GM12878 (cell line): ENCODE data around the gene DLK1. TPM values are rescaled to one million over a fixed set of nuclear protein-coding genes. Genes with fewer than 3 reads are reported as not detected.

Experiments
- ATAC-seq: fragments of 200-7000 bp; cut with Tn5 transposase; 3 replicates; pipeline ENCODE4 v1.9.1; 2020; ENCODE audit warnings: mild to moderate bottlenecking, moderate library complexity
- BruUV-seq: library from RNA; stranded (reverse); fragments of 400-500 nt; replicated peaks from 2 replicates; lab custom pipeline; 2021; lab: Mats Ljungman, UMichigan
- CTCF ChIA-PET: fragments of 300-600 bp; sonication (Branson Sonifier 250); formaldehyde crosslinking; extraction: SDS; loops from one replicate; lab custom pipeline; 2021; ENCODE audit warnings: inconsistent platforms; lab: Yijun Ruan, JAX
- POLR2A ChIA-PET: fragments of 350-600 bp; formaldehyde crosslinking; extraction: SDS; loops from one replicate; lab custom pipeline; 2021; ENCODE audit warnings: inconsistent platforms; lab: Charles Lee
- RAD21 ChIA-PET: fragments of 300-600 bp; sonication (Branson Sonifier 250); formaldehyde crosslinking; loops from one replicate; lab custom pipeline; 2023; ENCODE audit warnings: antibody characterized with exemption; ENCODE audit not compliant: unreplicated experiment; lab: Charles Lee
- SMC1A ChIA-PET: fragments of 300-600 bp; sonication (Branson Sonifier 250); formaldehyde crosslinking; loops from one replicate; lab custom pipeline; 2023; ENCODE audit not compliant: unreplicated experiment, uncharacterized antibody; lab: Charles Lee
- DNase-seq: peaks from one replicate; pipeline ENCODE4 v3.0.0-alpha.2; 2011; ENCODE audit warnings: low read depth, low spot score
- FAIRE-seq: peaks from 3 replicates; lab custom pipeline; 2011; peaks lifted over from hg19 to GRCh38; lab: Jason Lieb, UNC
- H2AFZ ChIP-seq: 2 replicates; pipeline ENCODE4 v1.6.0; 2011; ENCODE audit warnings: low read depth, low read length, control low read depth; ENCODE audit not compliant: control insufficient read depth
- H3K27ac ChIP-seq: 2 replicates; pipeline ENCODE4 v1.5.1; 2011; ENCODE audit warnings: control low read depth; ENCODE audit not compliant: control insufficient read depth, insufficient read depth
- H3K27me3 ChIP-seq, 2 experiments: replicated peaks in 1 of 2; 2 replicates each; pipeline versions ENCODE4 v1.6.0 to v1.6.1; 2011; ENCODE audit warnings: low read length in 1 of 2; ENCODE audit not compliant: control insufficient read depth in 2 of 2, insufficient read depth in 2 of 2
- H3K36me3 ChIP-seq, 2 experiments: 2 replicates each; pipeline ENCODE4 v1.5.1; 2011; ENCODE audit warnings: low read length in 1 of 2; ENCODE audit not compliant: control insufficient read depth in 2 of 2, insufficient read depth in 2 of 2
- H3K4me1 ChIP-seq: 2 replicates; pipeline ENCODE4 v1.6.1; 2011; ENCODE audit warnings: mild to moderate bottlenecking, low read length, moderate library complexity, mixed read lengths; ENCODE audit not compliant: control insufficient read depth, insufficient read depth
- H3K4me2 ChIP-seq: 2 replicates; pipeline ENCODE4 v1.6.0; 2011; ENCODE audit warnings: control low read depth; ENCODE audit not compliant: control insufficient read depth, insufficient read depth
- H3K4me3 ChIP-seq: fragments of 200-600 bp; sonication (generic); 2 replicates; pipeline ENCODE4 v1.5.1; 2016
- H3K79me2 ChIP-seq: 2 replicates; pipeline ENCODE4 v1.6.0; 2011; ENCODE audit warnings: low read length; ENCODE audit not compliant: control insufficient read depth, insufficient read depth
- H3K9ac ChIP-seq: 2 replicates; pipeline ENCODE4 v1.8.0; 2011; ENCODE audit warnings: low read length, control low read depth, mixed read lengths; ENCODE audit not compliant: control insufficient read depth, insufficient read depth
- H3K9me3 ChIP-seq: replicated peaks from 3 replicates; pipeline ENCODE4 v1.5.1; 2011; ENCODE audit warnings: mild to moderate bottlenecking, low read length; ENCODE audit not compliant: control insufficient read depth, insufficient read depth
- H4K20me1 ChIP-seq: 2 replicates; pipeline ENCODE4 v1.6.0; 2011; ENCODE audit not compliant: control insufficient read depth, insufficient read depth
- NFIC ChIP-seq: IDR thresholded peaks from 2 replicates; pipeline ENCODE4 v1.6.1; 2012; ENCODE audit warnings: low read depth, mild to moderate bottlenecking, inconsistent platforms, low read length, moderate library complexity
- TCF3 ChIP-seq: IDR thresholded peaks from 2 replicates; pipeline ENCODE4 v1.6.1; 2012; ENCODE audit warnings: low read depth, mild to moderate bottlenecking, low read length, borderline replicate concordance; ENCODE audit not compliant: insufficient read depth
- WGBS: methylation state at CpG from one replicate; pipeline ENCODE4 v1.1.6; 2016; ENCODE audit warnings: low lambda C conversion rate; ENCODE audit not compliant: insufficient replicate concordance, insufficient coverage; ENCODE audit errors: missing lambda C conversion rate; 5-methylcytosine and 5-hydroxymethylcytosine counted together
- in situ Hi-C: fragments of 300-500 bp; cut with MboI; formaldehyde crosslinking; loops from 9 replicates; pipeline ENCODE4 v1.14.3; 2018; ENCODE audit warnings: mixed read lengths
- intact Hi-C: fragments of 100-400 bp; cut with micrococcal nuclease; formaldehyde crosslinking; loops from one replicate; pipeline ENCODE4 v1.14.2; 2022; ENCODE audit not compliant: unreplicated experiment
- polyA plus RNA-seq, 11 experiments: library from polyadenylated mRNA; depleted of rRNA in 4 of 11; unstranded in 6 of 11; stranded (reverse) in 5 of 11; fragments of >200 nt; fragmentation: Nextera tagmentation in 4 of 11; fragmentation: Illumina TruSeq in 1 of 11; extraction: Ambion mirVana in 4 of 11; extraction: Trizol in 1 of 11; gene quantifications; 1 replicate in 1 of 11; 2 replicates in 10 of 11; pipeline versions ENCODE4 v1.2.1 to v1.2.3, GENCODE V29; 2011 to 2016; ENCODE audit warnings: inconsistent platforms in 2 of 11, missing spikeins in 2 of 11, low read depth in 1 of 11
- total RNA-seq, 4 experiments: library from RNA; depleted of rRNA in 3 of 4; stranded (reverse); fragments of >200 nt in 3 of 4; fragmentation: Illumina TruSeq in 1 of 4; extraction: Trizol in 1 of 4; gene quantifications; 2 replicates each; pipeline versions ENCODE4 v1.2.1 to v1.2.3, GENCODE V29; 2013 to 2021
- TF ChIP-seq, protein P1 (sequence below): fragments of 450-650 bp; IDR thresholded peaks from 2 replicates; pipeline ENCODE4 v1.6.1; 2017; ENCODE audit warnings: mild to moderate bottlenecking, low read depth, inconsistent platforms; ENCODE audit not compliant: poor library complexity, severe bottlenecking
- TF ChIP-seq, protein P2 (sequence below): IDR thresholded peaks from 2 replicates; pipeline ENCODE4 v1.6.1; 2011; ENCODE audit warnings: borderline replicate concordance, low read depth, mild to moderate bottlenecking, moderate library complexity, low read length; ENCODE audit not compliant: insufficient read depth, poor library complexity, severe bottlenecking

Gene DLK1
- total and polyA plus RNA-seq, 10 of the 15 experiments (the other 5 are each of a cell fraction or from before 2014, with no cell fraction given): 0.87 TPM; not detected in 9

DNA sequence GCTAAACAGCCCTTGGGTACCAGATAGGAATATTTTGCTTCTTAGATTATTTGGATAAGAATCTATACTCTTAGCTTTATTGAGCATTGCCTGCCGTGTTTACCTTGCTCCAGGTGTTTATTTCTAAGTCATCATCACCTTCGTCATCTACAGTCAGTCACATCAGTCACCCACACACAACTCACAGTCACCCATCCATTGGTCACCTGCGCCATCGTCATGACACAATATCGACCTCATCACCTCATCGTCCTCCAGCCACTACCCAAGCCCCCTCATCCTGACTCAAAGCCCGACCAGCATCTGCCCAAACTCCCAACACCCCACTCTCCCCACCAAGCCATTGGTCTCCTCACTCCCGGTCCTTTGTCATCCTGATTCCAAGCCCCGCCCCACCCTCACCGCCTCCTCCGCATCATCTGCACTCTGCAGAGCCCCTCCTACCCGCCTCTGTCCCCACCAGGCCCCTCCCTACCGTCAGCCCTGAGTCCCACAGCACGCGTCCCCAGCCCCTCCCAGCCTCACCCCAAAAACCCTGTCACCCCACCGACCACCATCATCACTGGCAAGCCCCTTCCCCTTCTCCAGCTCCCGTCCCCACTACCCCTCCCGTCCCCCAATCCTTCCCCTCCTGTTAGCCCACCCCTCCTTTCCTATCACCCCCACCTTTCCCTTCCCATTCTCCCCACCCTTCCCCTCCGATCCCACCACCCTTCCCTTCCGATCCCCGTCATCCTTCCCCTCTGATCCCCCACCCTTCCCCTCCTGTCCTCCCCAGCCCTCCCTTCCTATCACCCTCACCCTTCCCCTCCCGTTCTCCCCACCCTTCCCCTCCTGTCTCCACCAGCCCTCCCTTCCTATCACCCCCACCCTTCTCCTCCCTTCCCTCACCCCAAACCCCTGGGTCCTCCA lies 9.8 kb downstream of the DLK1 start:
- no peaks in the 10 kb centered on the region for H3K9me3 ChIP-seq
- ChIA-PET RAD21 (no interaction called here), POLR2A (no interaction called here), SMC1A (no interaction called here), CTCF (interaction anchor here (0.6 to 0.7 kb wide), 2 partner anchors 344 to 723 kb away, joined by 3 to 4 read pairs; no protein-coding TSS in a partner anchor)
- no peaks in the 10 kb centered on the region for H3K27me3 ChIP-seq
- no peak overlapping the region for H3K4me3 ChIP-seq
- no peaks in the 10 kb centered on the region for H4K20me1 ChIP-seq
- no peak overlapping the region for H3K4me2 ChIP-seq
- no peak overlapping the region for H3K9ac ChIP-seq
- no peaks in the 10 kb centered on the region for H3K36me3 ChIP-seq
- TF ChIP-seq, protein P1, sequence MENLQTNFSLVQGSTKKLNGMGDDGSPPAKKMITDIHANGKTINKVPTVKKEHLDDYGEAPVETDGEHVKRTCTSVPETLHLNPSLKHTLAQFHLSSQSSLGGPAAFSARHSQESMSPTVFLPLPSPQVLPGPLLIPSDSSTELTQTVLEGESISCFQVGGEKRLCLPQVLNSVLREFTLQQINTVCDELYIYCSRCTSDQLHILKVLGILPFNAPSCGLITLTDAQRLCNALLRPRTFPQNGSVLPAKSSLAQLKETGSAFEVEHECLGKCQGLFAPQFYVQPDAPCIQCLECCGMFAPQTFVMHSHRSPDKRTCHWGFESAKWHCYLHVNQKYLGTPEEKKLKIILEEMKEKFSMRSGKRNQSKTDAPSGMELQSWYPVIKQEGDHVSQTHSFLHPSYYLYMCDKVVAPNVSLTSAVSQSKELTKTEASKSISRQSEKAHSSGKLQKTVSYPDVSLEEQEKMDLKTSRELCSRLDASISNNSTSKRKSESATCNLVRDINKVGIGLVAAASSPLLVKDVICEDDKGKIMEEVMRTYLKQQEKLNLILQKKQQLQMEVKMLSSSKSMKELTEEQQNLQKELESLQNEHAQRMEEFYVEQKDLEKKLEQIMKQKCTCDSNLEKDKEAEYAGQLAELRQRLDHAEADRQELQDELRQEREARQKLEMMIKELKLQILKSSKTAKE: no peak
- TF ChIP-seq, protein P2, sequence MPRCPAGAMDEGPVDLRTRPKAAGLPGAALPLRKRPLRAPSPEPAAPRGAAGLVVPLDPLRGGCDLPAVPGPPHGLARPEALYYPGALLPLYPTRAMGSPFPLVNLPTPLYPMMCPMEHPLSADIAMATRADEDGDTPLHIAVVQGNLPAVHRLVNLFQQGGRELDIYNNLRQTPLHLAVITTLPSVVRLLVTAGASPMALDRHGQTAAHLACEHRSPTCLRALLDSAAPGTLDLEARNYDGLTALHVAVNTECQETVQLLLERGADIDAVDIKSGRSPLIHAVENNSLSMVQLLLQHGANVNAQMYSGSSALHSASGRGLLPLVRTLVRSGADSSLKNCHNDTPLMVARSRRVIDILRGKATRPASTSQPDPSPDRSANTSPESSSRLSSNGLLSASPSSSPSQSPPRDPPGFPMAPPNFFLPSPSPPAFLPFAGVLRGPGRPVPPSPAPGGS: peak; percentile 89
- TF ChIP-seq TCF3: peak; percentile 31; the same call in 1 of the 2 replicates
- no peak for TF ChIP-seq NFIC
- in situ Hi-C loops: no loop called here
- intact Hi-C loops: no loop called here
- no peak for ATAC-seq
- no peak for DNase-seq
- H3K4me1 ChIP-seq: no peaks in the 10 kb centered on the region
- no peak for FAIRE-seq
- no peaks in the 10 kb centered on the region for H3K79me2 ChIP-seq
- H2AFZ ChIP-seq: no peak overlapping the region
- WGBS: 41% methylated on average over 11 of the region's 22 CpGs
- H3K27ac ChIP-seq: no peak overlapping the region
- BruUV-seq: no TSS peak
